Loucy (cell line): ENCODE results near the gene NRCAM.

Experiments
- H2AFZ ChIP-seq: fragments of 200-600 bp; sonication (generic); 2 replicates; pipeline ENCODE4 v1.6.0; 2016; ENCODE audit warnings: antibody characterized with exemption, mild to moderate bottlenecking, low read length, moderate library complexity
- H3F3A ChIP-seq: fragments of 200-600 bp; 2 replicates; pipeline ENCODE4 v1.6.0; 2016; ENCODE audit warnings: antibody characterized with exemption, low read depth, mild to moderate bottlenecking
- H3K27me3 ChIP-seq: fragments of 200-600 bp; sonication (generic); 2 replicates; pipeline ENCODE4 v1.6.1; 2014; ENCODE audit warnings: low read length, mild to moderate bottlenecking; ENCODE audit not compliant: insufficient read depth, poor library complexity, severe bottlenecking
- H3K36me3 ChIP-seq: fragments of 200-600 bp; sonication (generic); 2 replicates; pipeline ENCODE4 v1.6.1; 2016; ENCODE audit warnings: low read length; ENCODE audit not compliant: insufficient read depth
- H3K4me1 ChIP-seq: fragments of 200-600 bp; sonication (generic); 2 replicates; pipeline ENCODE4 v1.5.1; 2014; ENCODE audit warnings: low read length, mild to moderate bottlenecking; ENCODE audit not compliant: insufficient read depth, poor library complexity, severe bottlenecking
- H3K4me2 ChIP-seq: fragments of 200-600 bp; sonication (generic); 2 replicates; pipeline ENCODE4 v1.6.0; 2014; ENCODE audit warnings: antibody characterized with exemption, low read length, low read depth, mild to moderate bottlenecking; ENCODE audit not compliant: poor library complexity, severe bottlenecking
- H3K4me3 ChIP-seq: fragments of 200-600 bp; sonication (generic); 2 replicates; pipeline ENCODE4 v1.5.1; 2014; ENCODE audit warnings: low read length, mild to moderate bottlenecking, mixed read lengths; ENCODE audit not compliant: poor library complexity, severe bottlenecking
- H3K79me2 ChIP-seq: fragments of 200-600 bp; sonication (generic); 2 replicates; pipeline ENCODE4 v1.6.1; 2014; ENCODE audit warnings: low read length; ENCODE audit not compliant: insufficient read depth
- H3K9ac ChIP-seq: fragments of 200-600 bp; sonication (generic); 2 replicates; pipeline ENCODE4 v1.6.0; 2014; ENCODE audit warnings: mild to moderate bottlenecking, low read depth, low read length, moderate library complexity; ENCODE audit not compliant: poor library complexity, severe bottlenecking
- H3K9me2 ChIP-seq: fragments of 200-600 bp; sonication (generic); replicated peaks from 2 replicates; pipeline ENCODE4 v1.6.1; 2016; ENCODE audit warnings: low read depth, low read length, mixed read lengths
- H3K9me3 ChIP-seq: fragments of 200-600 bp; sonication (generic); 2 replicates; pipeline ENCODE4 v1.6.1; 2014; ENCODE audit warnings: mild to moderate bottlenecking, antibody characterized with exemption, low read length, low read depth; ENCODE audit not compliant: insufficient read depth
- H4K20me1 ChIP-seq: fragments of 200-600 bp; sonication (generic); 2 replicates; pipeline ENCODE4 v1.6.0; 2014; ENCODE audit warnings: antibody characterized with exemption, low read length, mild to moderate bottlenecking; ENCODE audit not compliant: insufficient read depth, poor library complexity, severe bottlenecking
- EZH2phosphoT487 ChIP-seq: fragments of 200-600 bp; IDR thresholded peaks from 2 replicates; pipeline ENCODE4 v1.6.1; 2018; ENCODE audit warnings: antibody characterized with exemption, mild to moderate bottlenecking, moderate library complexity, borderline replicate concordance
- TF ChIP-seq, protein P1 (sequence below): fragments of 200-600 bp; sonication (generic); conservative IDR thresholded peaks from 2 replicates; pipeline ENCODE4 v1.5.1; 2014; ENCODE audit warnings: mild to moderate bottlenecking, antibody characterized with exemption, low read length

The NRCAM gene

DNA sequence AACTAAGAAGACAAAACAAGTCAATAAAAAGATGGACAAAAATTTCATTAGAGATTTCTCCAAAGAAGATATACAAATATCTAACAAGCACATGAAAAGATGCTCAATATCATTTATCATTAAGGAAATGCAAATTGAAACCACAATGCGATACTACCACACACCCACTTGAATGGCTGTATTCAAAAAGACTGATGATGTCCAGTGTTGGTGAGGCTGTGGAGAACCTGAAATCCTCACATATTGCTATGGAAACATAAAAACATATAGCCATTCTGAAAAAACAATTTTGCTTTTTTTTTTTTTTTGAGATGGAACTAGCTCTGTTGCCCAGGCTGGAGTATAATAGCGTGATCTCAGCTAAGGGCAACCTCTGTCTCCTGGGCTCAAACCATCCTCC is 202.0 kb downstream of the NRCAM start:
- no peak overlapping the region for H3K4me2 ChIP-seq
- TF ChIP-seq, protein P1, sequence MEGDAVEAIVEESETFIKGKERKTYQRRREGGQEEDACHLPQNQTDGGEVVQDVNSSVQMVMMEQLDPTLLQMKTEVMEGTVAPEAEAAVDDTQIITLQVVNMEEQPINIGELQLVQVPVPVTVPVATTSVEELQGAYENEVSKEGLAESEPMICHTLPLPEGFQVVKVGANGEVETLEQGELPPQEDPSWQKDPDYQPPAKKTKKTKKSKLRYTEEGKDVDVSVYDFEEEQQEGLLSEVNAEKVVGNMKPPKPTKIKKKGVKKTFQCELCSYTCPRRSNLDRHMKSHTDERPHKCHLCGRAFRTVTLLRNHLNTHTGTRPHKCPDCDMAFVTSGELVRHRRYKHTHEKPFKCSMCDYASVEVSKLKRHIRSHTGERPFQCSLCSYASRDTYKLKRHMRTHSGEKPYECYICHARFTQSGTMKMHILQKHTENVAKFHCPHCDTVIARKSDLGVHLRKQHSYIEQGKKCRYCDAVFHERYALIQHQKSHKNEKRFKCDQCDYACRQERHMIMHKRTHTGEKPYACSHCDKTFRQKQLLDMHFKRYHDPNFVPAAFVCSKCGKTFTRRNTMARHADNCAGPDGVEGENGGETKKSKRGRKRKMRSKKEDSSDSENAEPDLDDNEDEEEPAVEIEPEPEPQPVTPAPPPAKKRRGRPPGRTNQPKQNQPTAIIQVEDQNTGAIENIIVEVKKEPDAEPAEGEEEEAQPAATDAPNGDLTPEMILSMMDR: no peak
- TF ChIP-seq EZH2phosphoT487: no peak
- H3K9me2 ChIP-seq: no peaks in the 10 kb centered on the region
- no peak overlapping the region for H3K4me3 ChIP-seq
- H2AFZ ChIP-seq: no peak overlapping the region
- no peaks in the 10 kb centered on the region for H3K36me3 ChIP-seq
- H3K9me3 ChIP-seq: 0 out of 2 replicates have a peak, but pooled peaks cover 2% of the 10 kb centered on the region
- no peak overlapping the region for H3K9ac ChIP-seq
- no peaks in the 10 kb centered on the region for H3K4me1 ChIP-seq
- H3K79me2 ChIP-seq: no peaks in the 10 kb centered on the region
- no peaks in the 10 kb centered on the region for H4K20me1 ChIP-seq
- no peaks in the 10 kb centered on the region for H3K27me3 ChIP-seq
- no peaks in the 10 kb centered on the region for H3F3A ChIP-seq

- Histone ChIP-seq H3F3A (no peaks in the 10 kb centered on the region), H3K4me1 (no peaks in the 10 kb centered on the region), H3K27me3 (no peaks in the 10 kb centered on the region), H3K9me2 (no peaks in the 10 kb centered on the region), H3K4me2 (no peak overlapping the region), H3K9me3 (0 out of 2 replicates have a peak, but pooled peaks cover 2% of the 10 kb centered on the region), H3K4me3 (no peak overlapping the region), H3K9ac (no peak overlapping the region), H4K20me1 (no peaks in the 10 kb centered on the region), H3K36me3 (no peaks in the 10 kb centered on the region), H3K79me2 (no peaks in the 10 kb centered on the region), H2AFZ (no peak overlapping the region)
- TF ChIP-seq EZH2phosphoT487: no peak
- TF ChIP-seq, protein P1: no peak
Observed at GRCh38 chr7:108253275-108254044, 202.8 kb downstream of the NRCAM start.

- no peaks in the 10 kb centered on the region for H4K20me1 ChIP-seq
- H3K27me3 ChIP-seq: no peaks in the 10 kb centered on the region
- H3K36me3 ChIP-seq: no peaks in the 10 kb centered on the region
- no peak overlapping the region for H3K9ac ChIP-seq
- H2AFZ ChIP-seq: no peak overlapping the region
- no peak overlapping the region for H3K4me2 ChIP-seq
- no peaks in the 10 kb centered on the region for H3K4me1 ChIP-seq
- no peaks in the 10 kb centered on the region for H3F3A ChIP-seq
- 0 out of 2 replicates have a peak, but pooled peaks cover 2% of the 10 kb centered on the region for H3K9me3 ChIP-seq
- no peaks in the 10 kb centered on the region for H3K9me2 ChIP-seq
- H3K79me2 ChIP-seq: no peaks in the 10 kb centered on the region
- TF ChIP-seq EZH2phosphoT487: no peak
- no peak overlapping the region for H3K4me3 ChIP-seq
Observed at GRCh38 chr7:108252177-108252576, 204.1 kb downstream of the NRCAM start.

- no peaks in the 10 kb centered on the region for H3K9me2 ChIP-seq
- H3K36me3 ChIP-seq: no peaks in the 10 kb centered on the region
- no peaks in the 10 kb centered on the region for H3K79me2 ChIP-seq
- TF ChIP-seq EZH2phosphoT487: no peak
- TF ChIP-seq, protein P1: no peak
- no peak overlapping the region for H2AFZ ChIP-seq
- no peak overlapping the region for H3K4me3 ChIP-seq
- no peak overlapping the region for H3K4me2 ChIP-seq
- no peaks in the 10 kb centered on the region for H3K4me1 ChIP-seq
- no peaks in the 10 kb centered on the region for H3K27me3 ChIP-seq
- 0 out of 2 replicates have a peak, but pooled peaks cover 2% of the 10 kb centered on the region for H3K9me3 ChIP-seq
- H3F3A ChIP-seq: no peaks in the 10 kb centered on the region
- no peak overlapping the region for H3K9ac ChIP-seq
- no peaks in the 10 kb centered on the region for H4K20me1 ChIP-seq
Observed at GRCh38 chr7:108251700-108252099, 204.5 kb downstream of the NRCAM start.
